ENCODE measurements around the gene ZKSCAN2.
A peak's percentile ranks its signal among the peaks of the same experiment; 100 is the strongest.

GRCh38 chr16:25256695-25257469 lies 763 bp downstream of the ZKSCAN2 start:
- TF ChIP-seq CTCF (IDR thresholded peaks at IDR 0.05): peak; percentile 29
- no peak for TF ChIP-seq EZH2 (IDR thresholded peaks at IDR 0.05)
- no peak for TF ChIP-seq EZH2phosphoT487 (IDR thresholded peaks at IDR 0.05)
